B cell (primary cell): Measurements from ENCODE around the gene DDI2. TPM values are rescaled to one million over a fixed set of nuclear protein-coding genes. Genes with fewer than 3 reads are reported as not detected.

Experiments used
- ATAC-seq: fragments of 200-7000 bp; cut with Tn5 transposase; one replicate; pipeline ENCODE4 v1.10.0; 2021; ENCODE audit warnings: low read depth, mild to moderate bottlenecking, moderate number of reproducible peaks, moderate library complexity
- CTCF ChIA-PET: fragments of 350-600 bp; sonication (Branson Sonifier 250); formaldehyde crosslinking; loops from one replicate; lab custom pipeline; 2021; ENCODE audit warnings: antibody characterized with exemption, inconsistent platforms; lab: Charles Lee
- POLR2A ChIA-PET: fragments of 350-600 bp; sonication (Branson Sonifier 250); formaldehyde crosslinking; loops from one replicate; lab custom pipeline; 2021; ENCODE audit warnings: antibody characterized with exemption; lab: Charles Lee
- DNase-seq: peaks from one replicate; pipeline ENCODE4 v3.0.0; 2013
- H2AFZ ChIP-seq: 2 replicates; pipeline ENCODE4 v1.6.1; 2012; ENCODE audit warnings: mild to moderate bottlenecking, low read depth, low read length; ENCODE audit not compliant: insufficient read depth, poor library complexity, severe bottlenecking
- H3K27ac ChIP-seq, 2 donors: 1 replicate in 1 of 2; 2 replicates in 1 of 2; pipeline ENCODE4 v1.5.1; 2012 to 2013; ENCODE audit warnings: low read length in 2 of 2, mild to moderate bottlenecking in 2 of 2, moderate library complexity in 1 of 2
- H3K27me3 ChIP-seq, 4 experiments: fragments of 200-600 bp in 1 of 4; sonication (generic) in 1 of 4; replicated peaks in 1 of 4; 1 replicate in 2 of 4; 2 replicates in 2 of 4; pipeline versions ENCODE4 v1.6.1 to v1.7.0; 2013 to 2016; ENCODE audit warnings: low read length in 3 of 4, mild to moderate bottlenecking in 2 of 4, mixed read lengths in 1 of 4, moderate library complexity in 1 of 4; ENCODE audit not compliant: insufficient read depth in 4 of 4, control insufficient read depth in 3 of 4; ENCODE audit errors: control extremely low read depth in 1 of 4
- H3K36me3 ChIP-seq, 2 experiments: replicated peaks in 1 of 2; 1 replicate in 1 of 2; 2 replicates in 1 of 2; pipeline versions ENCODE4 v1.6.1 to v1.7.1; 2013; ENCODE audit warnings: low read length in 1 of 2; ENCODE audit not compliant: insufficient read depth in 2 of 2, control insufficient read depth in 1 of 2; ENCODE audit errors: control extremely low read depth in 1 of 2, extremely low read depth in 1 of 2
- H3K4me1 ChIP-seq, 2 donors: fragments of 200-600 bp in 1 of 2; sonication (generic) in 1 of 2; 1 replicate in 1 of 2; 2 replicates in 1 of 2; pipeline versions ENCODE4 v1.5.1 to v1.6.1; 2013 to 2017; ENCODE audit warnings: low read length in 2 of 2; ENCODE audit not compliant: control insufficient read depth in 2 of 2, insufficient read depth in 2 of 2
- H3K4me2 ChIP-seq: replicated peaks from 2 replicates; pipeline ENCODE3; 2012; ENCODE audit warnings: mild to moderate bottlenecking, low read depth, low read length; ENCODE audit not compliant: poor library complexity, severe bottlenecking
- H3K4me3 ChIP-seq, 5 experiments: fragments of 200-600 bp in 1 of 5; sonication (generic) in 1 of 5; 1 replicate in 3 of 5; 2 replicates in 2 of 5; pipeline versions ENCODE4 v1.5.1 to v1.7.0; 2011 to 2016; ENCODE audit warnings: low read length in 4 of 5, mild to moderate bottlenecking in 4 of 5, low read depth in 2 of 5, control low read depth in 1 of 5, moderate library complexity in 1 of 5; ENCODE audit not compliant: insufficient read depth in 1 of 5; ENCODE audit errors: control extremely low read depth in 1 of 5, extremely low read depth in 1 of 5
- H3K79me2 ChIP-seq: fragments of 200-600 bp; sonication (generic); one replicate; pipeline ENCODE4 v1.6.0; 2016; ENCODE audit warnings: low read length; ENCODE audit not compliant: control insufficient read depth, insufficient read depth
- H3K9ac ChIP-seq: fragments of 200-600 bp; sonication (generic); 2 replicates; pipeline ENCODE4 v1.6.1; 2017; ENCODE audit warnings: mild to moderate bottlenecking, low read length, moderate library complexity
- H3K9me3 ChIP-seq, 3 donors: one replicate each; pipeline versions ENCODE4 v1.6.1 to v1.7.1; 2013; ENCODE audit warnings: low read length in 2 of 3; ENCODE audit not compliant: control insufficient read depth in 2 of 3, insufficient read depth in 1 of 3; ENCODE audit errors: control extremely low read depth in 1 of 3
- H4K20me1 ChIP-seq: 2 replicates; pipeline ENCODE4 v1.6.0; 2012; ENCODE audit warnings: mild to moderate bottlenecking, low read length; ENCODE audit not compliant: insufficient read depth, control insufficient read depth, poor library complexity, severe bottlenecking
- H3K27ac Mint-ChIP-seq: one replicate; pipeline ENCODE4 v1.8.0; 2021; ENCODE audit warnings: mixed read lengths
- H3K27me3 Mint-ChIP-seq: one replicate; pipeline ENCODE4 v1.8.0; 2021; ENCODE audit warnings: mixed read lengths
- H3K4me1 Mint-ChIP-seq: one replicate; pipeline ENCODE4 v1.8.0; 2021; ENCODE audit warnings: mixed read lengths
- H3K4me3 Mint-ChIP-seq: one replicate; pipeline ENCODE4 v1.8.0; 2021; ENCODE audit warnings: mixed read lengths
- H3K9me3 Mint-ChIP-seq: one replicate; pipeline ENCODE4 v1.8.0; 2022; ENCODE audit warnings: mixed read lengths; ENCODE audit not compliant: insufficient read depth
- EZH2 ChIP-seq: IDR thresholded peaks from 2 replicates; pipeline ENCODE4 v1.6.1; 2012; ENCODE audit warnings: borderline replicate concordance, low read depth, mild to moderate bottlenecking, moderate library complexity, low read length; ENCODE audit not compliant: insufficient read depth, poor library complexity, severe bottlenecking
- WGBS: methylation state at CpG from one replicate; pipeline ENCODE4 v1.1.5; 2013; ENCODE audit warnings: missing lambda C conversion rate; ENCODE audit not compliant: insufficient coverage; 5-methylcytosine and 5-hydroxymethylcytosine counted together
- intact Hi-C: fragments of 100-400 bp; cut with micrococcal nuclease; formaldehyde crosslinking; loops from one replicate; pipeline ENCODE4 v1.10.0; 2022
- polyA plus RNA-seq: library from polyadenylated mRNA; depleted of rRNA; stranded (reverse); fragments of >200 nt; gene quantifications from 2 replicates; pipeline ENCODE4 v1.2.3, GENCODE V29; 2012
- total RNA-seq, 2 donors: library from RNA; stranded (reverse); fragments of 120-200 nt in 1 of 2; gene quantifications; 1 replicate in 1 of 2; 2 replicates in 1 of 2; pipeline versions ENCODE4 v1.2.3 to v1.2.4, GENCODE V29; 2013 to 2022
- TF ChIP-seq, protein P1 (sequence below): fragments of 200-600 bp; IDR thresholded peaks from one replicate; pipeline ENCODE4 v1.8.0; 2022; ENCODE audit warnings: antibody characterized with exemption, mild to moderate bottlenecking

Gene DDI2
- total and polyA plus RNA-seq, 2 donors (not counting 1 experiment from before 2014, with no cell fraction given) = 8.5 to 61.0 TPM

DNA sequence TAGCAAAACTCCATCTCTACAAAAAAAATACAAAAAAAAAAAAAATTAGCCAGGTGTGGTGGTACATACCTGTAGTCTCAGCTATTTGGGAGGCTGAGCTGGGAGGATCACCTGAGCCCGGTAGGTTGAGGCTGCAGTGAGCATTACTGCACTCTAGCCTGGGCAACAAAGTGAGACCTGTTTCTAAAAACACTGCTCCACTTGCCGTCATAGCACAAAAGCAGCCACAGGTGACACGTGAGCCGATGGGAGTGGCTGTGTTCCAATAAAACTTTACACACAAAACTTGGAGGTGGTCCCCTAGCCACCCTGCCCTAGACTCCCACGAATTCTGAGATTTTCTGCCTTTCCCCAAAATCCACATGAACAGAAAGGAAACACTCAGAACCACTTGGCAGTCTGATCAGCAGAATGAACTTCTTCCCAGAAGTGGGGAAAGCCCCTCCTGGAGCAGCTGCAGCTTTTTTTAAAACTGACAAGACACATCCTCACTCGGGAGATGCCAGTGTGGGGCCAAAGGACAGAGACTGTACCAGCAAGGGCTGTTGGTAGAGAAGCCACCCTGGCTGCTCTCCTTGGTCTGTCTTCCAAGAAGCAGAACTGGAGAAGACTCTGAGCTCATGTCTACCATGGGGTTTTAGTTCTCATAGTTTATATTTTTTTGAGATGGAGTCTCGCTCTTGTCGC, 90.1 kb downstream of the DDI2 start:
- no peak overlapping the region for H3K9ac ChIP-seq
- intact Hi-C loops = no loop called here
- no peaks in the 10 kb centered on the region for H3K27me3 ChIP-seq
- no peaks in the 10 kb centered on the region for H3K27me3 Mint-ChIP-seq
- peaks cover 0 to 15% of the 10 kb centered on the region in 2 experiments for H3K36me3 ChIP-seq
- no peaks in the 10 kb centered on the region for H3K9me3 Mint-ChIP-seq
- ATAC-seq = no peak
- peaks cover 80% of the 10 kb centered on the region for H4K20me1 ChIP-seq
- H3K4me3 ChIP-seq = no peak overlapping the region
- no peak overlapping the region for H3K4me2 ChIP-seq
- POLR2A ChIA-PET = no interaction called here
- peaks cover 29% of the 10 kb centered on the region for H3K4me1 Mint-ChIP-seq
- no peak overlapping the region for H2AFZ ChIP-seq
- no peak for DNase-seq
- no peak overlapping the region for H3K27ac Mint-ChIP-seq
- H3K27ac ChIP-seq = no peak overlapping the region
- H3K79me2 ChIP-seq = peaks cover 100% of the 10 kb centered on the region
- 84% methylated on average over 6 of the region's 8 CpGs for WGBS
- peaks cover 0 to 4% of the 10 kb centered on the region in 2 donors for H3K4me1 ChIP-seq
- H3K4me3 Mint-ChIP-seq = no peak overlapping the region
- no peak for TF ChIP-seq EZH2
- CTCF ChIA-PET = no interaction called here
- H3K9me3 ChIP-seq = no peaks in the 10 kb centered on the region

DNA sequence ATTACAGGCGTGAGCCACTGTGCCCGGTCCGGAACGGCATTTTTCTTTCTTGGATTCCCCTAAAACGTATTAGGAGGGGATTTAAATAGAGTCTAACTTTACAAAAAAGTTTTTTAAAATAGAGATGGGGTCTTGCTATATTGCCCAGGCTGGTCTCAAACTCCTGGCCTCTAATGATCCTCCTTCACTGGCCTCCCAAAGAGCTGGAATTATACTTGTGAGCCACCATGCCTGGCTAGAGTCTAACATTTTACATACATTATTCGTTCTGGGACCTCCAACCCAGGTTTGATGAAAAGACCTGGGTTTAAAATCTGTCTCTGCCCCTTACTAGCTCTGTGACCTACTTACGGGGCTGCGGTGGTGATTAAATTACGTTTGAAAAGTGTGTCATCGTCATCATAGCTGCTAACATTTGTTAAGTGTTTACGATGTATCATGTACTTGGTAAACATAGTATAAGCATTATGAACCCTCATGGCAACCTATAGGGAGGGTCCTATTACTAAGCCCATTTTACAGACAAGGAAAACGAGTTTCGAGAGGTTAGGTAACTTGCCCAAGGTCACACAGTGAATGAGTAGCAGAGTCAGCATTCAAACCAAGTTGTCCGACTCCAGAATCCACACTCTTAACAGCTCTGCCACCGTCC, 91.4 kb downstream of the DDI2 start:
- POLR2A ChIA-PET = no interaction called here

More for the DNA sequence above, 91.4 kb downstream of the DDI2 start:
- H3K36me3 ChIP-seq = peaks cover 0 to 15% of the 10 kb centered on the region in 2 experiments
- H3K4me2 ChIP-seq = no peak overlapping the region
- H2AFZ ChIP-seq = no peak overlapping the region
- no peaks in the 10 kb centered on the region for H3K27me3 Mint-ChIP-seq
- peaks cover 79% of the 10 kb centered on the region for H4K20me1 ChIP-seq
- H3K9me3 Mint-ChIP-seq = no peaks in the 10 kb centered on the region
- no peaks in the 10 kb centered on the region for H3K9me3 ChIP-seq
- no peak overlapping the region for H3K27ac ChIP-seq
- DNase-seq = no peak
- H3K4me1 Mint-ChIP-seq = peaks cover 24% of the 10 kb centered on the region
- ATAC-seq = no peak
- CTCF ChIA-PET = no interaction called here
- 80% methylated on average over 1 of the region's 15 CpGs for WGBS
- no peaks in the 10 kb centered on the region for H3K27me3 ChIP-seq
- H3K4me3 Mint-ChIP-seq = no peak overlapping the region
- H3K27ac Mint-ChIP-seq = no peak overlapping the region
- peaks cover 0 to 4% of the 10 kb centered on the region in 2 donors for H3K4me1 ChIP-seq
- no peak overlapping the region for H3K4me3 ChIP-seq
- no peak for TF ChIP-seq EZH2
- TF ChIP-seq, protein P1, sequence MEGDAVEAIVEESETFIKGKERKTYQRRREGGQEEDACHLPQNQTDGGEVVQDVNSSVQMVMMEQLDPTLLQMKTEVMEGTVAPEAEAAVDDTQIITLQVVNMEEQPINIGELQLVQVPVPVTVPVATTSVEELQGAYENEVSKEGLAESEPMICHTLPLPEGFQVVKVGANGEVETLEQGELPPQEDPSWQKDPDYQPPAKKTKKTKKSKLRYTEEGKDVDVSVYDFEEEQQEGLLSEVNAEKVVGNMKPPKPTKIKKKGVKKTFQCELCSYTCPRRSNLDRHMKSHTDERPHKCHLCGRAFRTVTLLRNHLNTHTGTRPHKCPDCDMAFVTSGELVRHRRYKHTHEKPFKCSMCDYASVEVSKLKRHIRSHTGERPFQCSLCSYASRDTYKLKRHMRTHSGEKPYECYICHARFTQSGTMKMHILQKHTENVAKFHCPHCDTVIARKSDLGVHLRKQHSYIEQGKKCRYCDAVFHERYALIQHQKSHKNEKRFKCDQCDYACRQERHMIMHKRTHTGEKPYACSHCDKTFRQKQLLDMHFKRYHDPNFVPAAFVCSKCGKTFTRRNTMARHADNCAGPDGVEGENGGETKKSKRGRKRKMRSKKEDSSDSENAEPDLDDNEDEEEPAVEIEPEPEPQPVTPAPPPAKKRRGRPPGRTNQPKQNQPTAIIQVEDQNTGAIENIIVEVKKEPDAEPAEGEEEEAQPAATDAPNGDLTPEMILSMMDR = no peak
- H3K79me2 ChIP-seq = peaks cover 97% of the 10 kb centered on the region
- intact Hi-C loops = no loop called here
- no peak overlapping the region for H3K9ac ChIP-seq
